Skin epidermis (tissue), 12 donors: ENCODE data around the gene FBXO44.

Experiments
- H3K27ac ChIP-seq, 21 experiments: fragments of 200-600 bp; sonication (generic) in 11 of 21; one replicate each; pipeline ENCODE4 v1.5.0; 2020; ENCODE audit warnings: mild to moderate bottlenecking in 3 of 21, inconsistent platforms in 2 of 21, moderate library complexity in 2 of 21
- H3K4me3 ChIP-seq, 7 experiments: fragments of 200-600 bp; sonication (generic) in 2 of 7; one replicate each; pipeline ENCODE4 v1.5.0; 2020; ENCODE audit warnings: inconsistent platforms in 2 of 7, mild to moderate bottlenecking in 2 of 7, moderate library complexity in 1 of 7

Gene FBXO44

DNA sequence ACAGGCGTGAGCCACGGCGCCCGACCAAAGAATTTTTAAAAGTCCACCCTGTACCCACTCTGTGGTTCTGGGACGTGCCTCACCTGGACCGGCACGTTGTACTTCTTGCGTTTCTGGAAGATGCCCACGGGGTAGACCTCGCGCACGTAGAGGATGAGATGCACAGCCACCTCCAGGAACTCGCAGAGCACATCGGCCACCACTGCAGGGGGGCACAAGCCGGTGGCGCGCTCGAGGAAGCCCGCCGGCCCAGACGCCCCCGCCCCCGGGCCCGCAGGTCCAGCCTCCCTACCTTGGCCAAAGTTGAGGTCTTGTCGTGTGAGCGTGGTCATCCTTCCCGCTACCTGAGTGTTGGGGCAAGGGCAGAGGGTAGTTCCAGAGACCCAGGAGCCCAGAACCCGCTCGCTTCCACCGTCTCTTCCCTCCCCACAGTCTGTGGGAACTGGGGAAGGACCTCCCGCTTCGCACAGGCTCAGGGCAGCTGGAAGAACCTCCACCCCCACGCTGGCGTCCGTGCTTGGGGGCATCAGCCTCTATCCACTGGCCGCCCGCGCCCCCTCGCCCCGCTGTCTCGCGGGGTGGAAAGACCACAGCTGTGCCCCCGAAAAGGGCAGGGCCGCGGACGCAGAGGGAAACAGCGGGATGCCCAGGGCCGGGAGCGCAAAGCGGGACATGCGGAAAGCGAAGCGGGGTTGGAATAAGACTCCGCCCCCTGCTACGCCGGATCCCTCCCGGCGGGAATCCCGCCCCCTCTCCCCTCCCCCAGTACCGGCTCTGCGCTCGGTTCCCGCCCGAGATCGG, 25.8 kb downstream of the FBXO44 start:
- Histone ChIP-seq H3K4me3 (peak overlapping the region; percentile 76 to 95 (median 83)), H3K27ac (peak overlapping the region; percentile 66 to 95 (median 88))

DNA sequence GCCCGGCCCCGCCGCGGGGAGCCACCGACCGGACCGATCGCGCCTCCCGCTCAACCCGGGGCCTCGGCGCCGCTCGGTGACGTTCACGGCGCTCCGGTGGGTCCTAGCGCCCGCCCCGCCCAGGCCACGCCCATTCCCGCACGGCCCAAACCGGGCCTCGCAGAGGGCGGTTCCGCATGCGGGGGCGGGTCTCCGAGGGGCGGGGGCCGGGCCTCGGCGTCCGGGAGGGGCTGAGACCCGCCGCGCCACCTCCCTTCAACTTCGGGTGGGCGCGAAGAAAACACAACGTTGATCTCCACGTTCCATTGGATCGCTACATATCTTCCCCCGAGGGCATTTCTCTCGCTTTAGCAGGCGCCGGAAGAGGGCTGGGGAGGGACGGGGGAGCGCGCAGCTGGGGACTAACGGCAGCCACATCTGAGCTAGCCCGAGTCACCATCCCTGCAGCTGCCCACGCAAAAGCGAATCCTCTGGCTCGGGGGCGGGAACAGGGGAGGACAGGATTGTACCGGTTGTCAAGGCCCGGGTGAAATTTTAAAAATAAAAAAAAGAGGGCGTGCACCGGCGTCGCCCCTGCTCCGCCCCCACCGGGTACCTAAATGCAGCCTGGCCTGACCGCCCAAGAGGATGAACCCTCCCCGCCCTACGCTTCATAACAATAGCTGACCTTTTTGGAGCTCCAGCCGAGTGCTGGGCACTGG, 26.5 kb downstream of the FBXO44 start, which contains the start of gene MAD2L2:
MAD2L2 (minus strand) TSS at position 78 of the 701 bp plus-strand sequence. CDS start 547 bp downstream, outside the sequence.
- peak within 1 kb of the TSS; percentile 66 to 95 (median 88) for H3K27ac ChIP-seq
- peak within 1 kb of the TSS; percentile 76 to 95 (median 83) for H3K4me3 ChIP-seq

DNA sequence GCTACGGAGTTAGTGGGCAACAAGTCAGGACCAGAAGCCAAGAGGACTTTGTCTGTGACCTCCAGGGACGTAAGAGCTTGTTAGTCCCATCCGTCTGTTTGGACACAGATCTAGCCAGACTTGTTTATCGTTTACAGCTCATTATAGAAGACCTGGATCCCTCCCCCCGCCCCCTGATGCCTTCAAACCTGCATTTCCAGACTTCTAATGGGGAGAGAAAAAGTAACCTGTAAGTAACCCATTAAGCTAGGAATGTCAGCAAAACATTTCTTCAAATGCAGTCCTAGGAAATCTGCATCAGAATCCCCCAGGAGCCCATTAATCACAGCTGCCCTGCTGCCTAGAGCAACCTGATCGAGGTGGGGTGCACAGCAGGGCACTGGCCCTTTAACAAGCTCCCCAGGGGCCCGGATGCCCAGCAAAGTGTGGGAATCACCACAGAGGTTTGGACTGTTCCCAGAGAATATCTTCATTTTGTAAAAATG, 27.7 kb downstream of the FBXO44 start:
- no peak overlapping the region for H3K4me3 ChIP-seq
- H3K27ac ChIP-seq: peak overlapping the region in 3 of 21 experiments; percentile 87 to 95 (median 95)

DNA sequence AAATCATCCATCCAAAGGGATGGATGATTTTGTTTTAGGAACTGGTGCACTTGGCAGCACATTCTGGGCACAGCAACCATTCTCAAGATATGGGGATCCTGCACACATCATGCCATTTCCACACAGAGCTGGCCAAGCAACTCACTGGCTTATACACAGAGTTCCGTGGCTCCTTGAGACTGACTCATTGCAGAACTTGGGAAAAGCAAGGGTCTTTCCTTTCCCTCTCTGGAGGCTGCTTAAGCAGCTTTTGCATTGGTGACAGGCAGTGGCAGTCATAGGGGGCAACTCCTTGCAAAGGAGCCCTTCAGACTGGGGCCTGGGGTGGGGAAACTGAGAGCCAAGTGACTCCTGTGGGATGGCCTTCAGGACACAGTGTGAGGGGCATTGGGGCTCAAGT, 28.1 kb downstream of the FBXO44 start:
- H3K27ac ChIP-seq: no peak overlapping the region

DNA sequence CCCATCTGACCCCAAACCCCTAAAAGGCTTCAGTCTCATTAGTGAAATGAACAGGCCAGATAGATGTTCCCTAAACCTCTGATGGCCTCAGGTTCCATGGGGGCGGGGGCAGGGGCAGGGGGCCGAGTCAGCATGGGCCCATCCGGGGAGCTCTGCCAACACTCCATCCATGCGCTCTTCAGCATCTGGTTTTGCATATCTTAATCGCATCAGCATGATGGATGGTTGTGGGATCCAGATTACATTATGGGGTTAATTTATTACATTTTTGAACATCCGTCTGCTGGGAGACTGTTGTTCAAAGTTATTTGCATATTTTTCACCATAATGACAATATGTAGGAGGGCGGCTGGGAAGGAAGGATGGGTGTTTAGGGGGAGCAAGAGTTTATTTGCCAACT, 29.4 kb downstream of the FBXO44 start:
- H3K4me3 ChIP-seq: no peak overlapping the region
- H3K27ac ChIP-seq: no peak overlapping the region

More for the DNA sequence above, 28.1 kb downstream of the FBXO44 start:
- no peak overlapping the region for H3K4me3 ChIP-seq

DNA sequence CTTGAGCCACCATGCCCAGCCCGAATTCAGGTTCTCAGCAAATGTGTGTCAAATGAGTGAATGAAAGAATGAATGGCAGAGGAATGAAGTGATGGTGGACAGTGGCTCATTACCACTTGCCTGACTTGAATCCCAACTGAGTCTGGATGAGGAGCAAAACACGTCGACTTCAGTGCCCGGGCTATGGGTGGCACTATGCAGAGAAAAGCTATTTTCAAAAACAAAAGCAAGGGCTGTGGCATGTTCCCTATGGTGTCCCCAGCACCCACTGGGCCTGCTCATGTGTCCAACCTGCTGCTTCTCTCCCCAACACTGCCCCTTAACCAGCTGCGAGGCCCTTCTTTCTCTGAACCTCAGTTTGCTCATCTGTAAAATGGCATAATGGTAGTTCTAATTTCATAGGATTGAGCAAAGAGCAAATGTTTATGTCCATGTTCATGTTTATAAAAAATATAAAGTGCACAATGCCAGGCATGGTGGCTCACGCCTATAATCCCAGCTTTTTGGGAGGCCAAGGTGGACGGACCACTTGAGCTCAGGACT, 30.6 kb downstream of the FBXO44 start:
- Histone ChIP-seq H3K4me3 (no peak overlapping the region), H3K27ac (no peak overlapping the region)

DNA sequence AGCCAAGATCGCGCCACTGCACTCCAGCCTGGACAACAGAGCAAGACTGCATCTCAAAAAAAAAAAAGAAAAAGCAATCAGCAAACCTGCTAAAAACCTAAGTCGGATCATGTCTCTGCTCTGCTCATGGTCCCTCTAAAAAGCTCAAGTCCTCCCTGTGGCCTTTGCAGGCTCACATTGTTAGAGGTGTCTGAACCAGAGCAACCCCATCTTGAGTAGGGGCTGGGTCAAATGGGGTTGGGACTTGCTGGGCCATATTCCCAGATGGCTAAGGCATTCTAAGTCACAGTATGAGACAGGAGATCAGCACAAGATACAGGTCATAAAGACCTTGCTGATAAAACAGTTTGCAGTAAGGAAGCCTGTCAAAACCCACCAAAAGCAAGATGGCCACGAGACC, 33.8 kb downstream of the FBXO44 start:
- H3K27ac ChIP-seq: no peak overlapping the region
- H3K4me3 ChIP-seq: no peak overlapping the region

DNA sequence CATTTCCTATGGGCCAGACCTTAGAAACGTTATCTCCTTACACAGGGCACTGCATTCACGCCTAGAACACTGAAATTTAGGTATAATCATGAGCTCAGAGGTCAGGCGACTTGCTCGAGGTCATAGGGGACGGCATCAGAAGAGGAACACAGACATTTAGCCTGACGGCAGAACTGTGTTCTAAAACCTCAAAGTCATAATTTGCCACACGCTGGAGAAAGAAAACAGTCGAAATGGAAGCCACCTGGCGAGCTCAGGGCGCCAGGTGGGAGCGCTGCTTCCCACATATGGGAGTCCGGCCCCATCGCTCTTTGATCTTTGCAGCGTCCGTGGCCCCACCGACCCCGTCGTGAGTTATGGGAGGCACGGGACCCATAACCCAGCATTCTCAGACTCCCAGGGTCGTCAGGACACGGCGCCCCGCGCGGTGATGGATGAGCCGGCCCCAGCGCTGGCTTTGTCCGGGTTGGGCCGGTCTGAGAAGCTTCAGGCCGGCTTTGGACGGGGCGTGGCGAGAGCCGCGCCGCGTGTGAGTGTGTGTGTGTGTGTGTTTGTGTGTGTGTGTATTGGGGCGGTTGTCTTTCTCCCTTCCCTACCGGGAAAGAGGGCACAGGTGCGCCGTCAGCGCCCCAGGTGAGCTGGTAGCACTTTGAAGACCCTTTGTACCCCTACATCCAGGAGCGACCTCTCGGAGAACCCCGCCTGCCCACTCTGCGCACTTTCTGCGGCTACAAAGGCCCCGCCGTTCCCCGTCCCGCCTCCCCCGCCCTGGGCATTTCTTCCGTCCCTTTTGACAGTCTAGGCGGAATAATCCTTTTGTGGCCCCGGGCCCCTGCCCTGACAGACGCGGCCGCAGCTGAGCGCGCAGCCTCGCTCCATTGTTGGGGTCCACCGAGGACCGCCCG, 36.0 kb downstream of the FBXO44 start:
- Histone ChIP-seq H3K4me3 (peak overlapping the region in 6 of 7 experiments; percentile 14 to 47 (median 28)), H3K27ac (peak overlapping the region in 1 of 21 experiments; percentile 37)

DNA sequence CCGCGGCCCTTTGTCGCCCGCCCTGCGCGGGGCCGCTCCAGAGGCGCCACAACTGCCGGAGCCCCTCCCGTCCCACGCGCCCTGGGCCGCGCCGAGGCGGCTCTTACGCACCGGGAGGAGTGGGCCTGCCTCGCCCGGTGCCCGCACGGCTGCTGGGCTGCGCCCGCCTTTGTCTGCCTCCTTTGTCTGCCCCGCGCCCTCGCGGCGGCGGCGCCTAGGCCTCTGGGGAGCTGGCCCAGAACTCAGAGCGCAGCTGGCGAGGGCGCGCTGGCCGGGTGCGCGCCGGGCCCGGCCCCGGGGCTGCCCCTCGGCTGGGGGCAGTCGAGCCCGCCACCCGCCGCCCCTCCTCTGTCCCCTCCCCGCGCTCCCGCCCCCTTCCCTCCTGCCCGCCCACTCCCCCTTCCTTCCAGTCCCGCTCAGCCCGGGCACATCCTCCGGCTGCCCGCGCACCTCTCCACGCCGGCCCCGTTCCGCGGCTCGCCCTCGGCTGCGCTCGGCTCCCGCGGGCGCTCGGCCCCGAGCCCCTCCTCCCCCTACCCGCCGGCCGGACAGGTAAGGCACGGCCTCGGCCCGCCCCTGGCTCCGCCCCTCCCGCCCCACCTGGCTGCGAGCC, 36.7 kb downstream of the FBXO44 start, which contains the start of gene DRAXIN:
DRAXIN (plus strand) TSS at position 409 of the 613 bp plus-strand sequence. CDS start 14,549 bp downstream, outside the sequence.
- peak within 1 kb of the TSS in 6 of 7 experiments; percentile 14 to 47 (median 28) for H3K4me3 ChIP-seq
- H3K27ac ChIP-seq: peak within 1 kb of the TSS in 1 of 21 experiments; percentile 37

DNA sequence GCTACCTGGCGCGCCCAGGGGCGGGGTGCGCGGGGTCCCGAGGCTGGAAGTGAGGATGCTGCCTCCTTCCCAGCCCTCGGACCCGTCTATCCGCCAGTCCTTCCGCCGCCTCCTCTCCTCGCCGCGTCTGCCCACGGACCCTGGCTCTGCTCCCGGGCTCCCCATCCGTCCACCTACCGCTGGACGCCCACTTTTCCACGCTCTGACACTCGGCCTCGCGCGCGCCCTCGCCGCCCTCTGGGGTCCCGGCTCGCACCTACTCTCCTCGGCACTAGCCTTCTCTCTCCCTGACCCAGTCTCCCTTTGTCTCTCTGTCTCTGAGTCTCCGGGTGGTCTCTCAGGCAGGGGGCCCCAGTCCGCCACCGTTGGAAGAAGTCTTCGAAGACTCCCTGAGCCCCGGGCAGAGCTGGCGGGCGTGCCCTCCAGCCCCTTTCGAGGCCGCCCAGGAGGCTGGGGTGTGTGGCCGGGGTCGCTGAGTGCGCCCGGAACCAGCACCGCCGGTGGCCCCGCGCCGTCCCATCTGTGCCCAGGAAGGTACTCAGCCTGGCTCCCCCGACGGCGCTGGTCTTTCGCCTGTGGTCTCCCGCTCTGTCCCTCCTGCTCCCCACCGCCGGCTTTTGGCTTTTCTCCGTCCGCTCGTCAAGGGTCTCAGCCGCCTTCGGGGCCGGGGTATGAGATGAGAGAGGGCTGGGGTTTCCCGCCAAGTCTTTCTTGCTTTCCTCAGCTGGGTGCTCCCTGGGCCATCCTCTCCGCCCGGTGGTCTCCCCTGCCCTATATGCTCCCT, 37.4 kb downstream of the FBXO44 start:
- H3K4me3 ChIP-seq: peak overlapping the region in 6 of 7 experiments; percentile 14 to 47 (median 28)
- no peak overlapping the region for H3K27ac ChIP-seq

DNA sequence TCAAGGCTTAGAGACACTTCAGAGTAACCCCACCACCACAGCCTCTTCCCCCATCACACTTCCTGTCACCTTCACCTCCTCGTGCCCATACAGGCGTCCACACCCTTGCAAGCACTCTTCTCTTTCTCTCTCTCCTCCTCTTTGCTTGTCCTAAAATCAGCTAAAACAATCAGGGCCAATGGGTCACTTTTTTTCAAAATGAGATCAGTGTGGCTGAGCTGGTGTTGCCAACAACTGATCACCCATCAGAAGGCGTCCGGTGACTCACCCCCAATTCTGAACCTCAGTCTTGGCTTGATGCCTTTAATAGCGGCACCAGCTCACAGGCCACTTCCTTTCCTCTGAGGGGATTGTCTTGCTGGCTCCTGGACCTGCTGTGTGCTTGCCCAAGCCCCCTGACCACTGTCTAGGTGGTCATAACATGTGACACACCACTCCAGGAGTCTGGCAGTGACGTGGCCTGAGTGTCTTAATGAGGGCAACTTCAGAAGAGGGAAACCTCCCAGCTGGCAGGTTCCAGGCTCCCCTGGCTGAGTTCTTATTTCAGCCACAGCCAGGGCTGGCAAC, 38.4 kb downstream of the FBXO44 start:
- Histone ChIP-seq H3K4me3 (no peak overlapping the region), H3K27ac (no peak overlapping the region)

DNA sequence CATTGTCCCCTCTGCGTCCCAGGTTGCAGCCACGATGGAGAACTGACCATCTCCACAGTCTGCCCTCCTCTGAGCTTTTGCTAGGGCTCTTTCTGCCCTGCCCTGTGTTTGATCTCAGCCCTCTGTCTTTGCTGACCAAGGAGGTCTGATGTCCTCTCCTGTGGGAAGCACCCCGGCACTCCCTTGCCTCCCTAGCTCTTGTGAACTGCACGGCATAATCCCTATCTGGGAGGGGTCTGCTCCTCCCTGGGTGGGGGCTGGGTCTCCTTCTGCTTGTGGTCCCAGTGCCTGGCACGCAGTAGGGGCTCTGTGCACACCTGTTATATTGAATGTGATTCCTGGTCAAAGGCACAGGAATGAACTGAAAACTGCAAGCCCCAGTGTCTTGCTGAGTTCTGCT, 39.2 kb downstream of the FBXO44 start:
- no peak overlapping the region for H3K4me3 ChIP-seq
- no peak overlapping the region for H3K27ac ChIP-seq

DNA sequence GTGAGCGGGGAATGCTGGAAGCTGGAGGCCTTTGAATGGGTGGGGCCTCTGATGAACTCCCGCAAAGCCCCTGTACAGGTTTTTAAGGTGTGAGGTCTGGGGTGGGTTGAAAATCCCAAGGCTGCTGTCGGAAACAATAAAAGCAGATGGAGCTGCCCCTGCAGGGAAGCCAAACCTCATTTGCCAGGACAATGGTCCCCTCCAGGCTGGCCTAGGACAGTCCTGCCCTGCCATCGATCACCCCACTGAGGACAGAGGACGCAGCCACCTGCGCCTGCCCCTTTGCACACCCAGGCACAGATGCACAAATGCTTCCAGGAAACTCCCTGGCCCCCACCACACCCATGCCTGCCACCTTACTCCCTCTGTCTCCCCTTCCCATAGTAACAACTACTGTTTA, 41.2 kb downstream of the FBXO44 start:
- H3K27ac ChIP-seq: no peak overlapping the region

DNA sequence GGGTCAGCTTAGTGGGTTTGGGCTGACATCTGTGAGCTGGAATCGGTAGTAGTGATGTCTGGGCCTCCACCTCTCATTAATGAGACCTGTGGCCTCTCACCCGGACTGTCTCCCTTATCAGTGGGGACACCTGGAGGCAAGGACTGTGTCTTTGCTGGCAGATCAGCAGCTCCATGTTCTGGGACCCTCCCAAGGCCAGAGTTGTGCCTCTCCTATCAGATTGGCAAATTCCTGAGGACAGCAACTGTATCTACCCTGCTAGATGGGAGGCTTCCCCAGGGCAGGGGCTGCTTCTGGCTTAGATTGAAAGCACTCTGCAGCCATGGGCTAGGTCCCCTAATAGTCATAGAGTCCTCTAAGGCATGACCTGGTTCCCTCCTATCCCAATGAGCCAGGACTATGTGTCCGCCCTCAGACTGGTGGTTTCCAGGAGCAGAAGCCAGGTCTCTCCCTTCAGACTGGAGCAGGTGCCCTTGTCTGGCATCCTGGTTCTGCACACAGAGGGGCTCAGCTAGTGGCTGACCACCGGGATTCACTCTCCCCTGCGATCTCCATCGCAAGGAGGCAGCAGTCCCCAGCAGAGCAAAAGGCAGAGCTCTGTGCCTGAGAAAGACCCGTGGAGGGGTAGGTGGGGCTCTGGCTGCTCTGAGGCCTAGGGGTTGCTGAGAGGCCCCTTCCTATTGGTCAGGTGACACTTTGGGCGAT, 42.7 kb downstream of the FBXO44 start:
- Histone ChIP-seq H3K27ac (no peak overlapping the region), H3K4me3 (no peak overlapping the region)

More for the DNA sequence above, 41.2 kb downstream of the FBXO44 start:
- H3K4me3 ChIP-seq: no peak overlapping the region

DNA sequence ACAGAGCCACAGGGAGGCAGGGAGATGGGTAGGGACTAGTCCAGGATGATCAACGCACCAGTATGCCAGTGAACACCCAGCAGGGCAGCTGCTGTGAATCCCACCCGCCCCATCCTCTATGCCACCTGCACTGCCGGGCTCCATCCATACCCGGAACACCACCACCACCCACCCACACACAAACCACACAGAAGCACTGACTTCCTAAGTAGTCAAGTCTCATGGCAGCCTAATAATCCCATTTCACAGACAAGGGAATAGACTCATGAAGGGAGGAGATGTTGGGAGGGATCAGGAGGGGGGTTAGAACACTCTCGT, 43.2 kb downstream of the FBXO44 start:
- Histone ChIP-seq H3K27ac (no peak overlapping the region), H3K4me3 (no peak overlapping the region)

DNA sequence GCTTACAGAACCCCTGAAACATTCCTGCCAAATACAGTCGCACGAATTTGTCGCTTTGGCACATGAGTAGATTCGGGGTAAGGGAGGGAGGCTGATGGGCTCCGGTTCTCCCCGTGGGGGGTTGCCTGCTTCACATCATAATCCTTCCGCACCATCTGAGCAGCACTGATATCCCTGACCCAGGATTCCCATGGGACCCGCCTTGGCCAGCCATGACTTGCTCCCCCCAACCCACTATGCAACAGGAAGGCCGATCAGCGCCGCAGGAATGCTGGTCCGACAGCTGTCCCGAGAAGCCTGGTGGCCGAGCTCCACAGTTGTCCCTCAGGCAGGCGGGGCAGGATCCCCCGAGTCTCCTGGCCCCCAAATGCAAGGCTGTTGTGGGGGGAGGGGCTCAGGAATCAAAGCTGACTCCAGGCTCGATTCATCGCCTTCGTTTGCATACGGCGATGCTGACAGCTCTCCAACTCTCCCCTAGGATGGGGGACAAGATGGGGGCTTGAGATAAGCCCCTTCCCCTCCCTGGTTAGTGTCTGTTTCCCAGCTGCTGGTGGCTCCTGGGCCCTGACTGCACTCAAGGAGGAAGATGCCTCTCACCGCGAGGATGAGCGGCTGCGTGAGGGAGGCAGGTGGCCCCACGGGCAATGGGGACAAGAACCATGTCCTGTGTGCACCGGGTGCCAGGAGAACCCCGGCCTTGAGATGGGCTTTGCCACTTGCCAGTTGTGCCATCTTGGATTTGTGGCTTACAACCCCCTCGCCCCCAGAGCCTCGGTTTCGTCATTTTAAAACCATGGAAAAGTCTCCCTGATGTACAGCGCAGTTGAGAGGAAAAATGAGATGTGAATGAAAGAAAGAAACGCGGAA, 46.2 kb downstream of the FBXO44 start:
- Histone ChIP-seq H3K4me3 (no peak overlapping the region), H3K27ac (no peak overlapping the region)
